Measurements from ENCODE around the gene SEMA5A.
A peak's percentile ranks its signal among the peaks of the same experiment; 100 is the strongest.

Gene SEMA5A

GRCh38 chr5:9533562-9534364 is 12.1 kb downstream of the SEMA5A start:
- TF ChIP-seq, protein P1, sequence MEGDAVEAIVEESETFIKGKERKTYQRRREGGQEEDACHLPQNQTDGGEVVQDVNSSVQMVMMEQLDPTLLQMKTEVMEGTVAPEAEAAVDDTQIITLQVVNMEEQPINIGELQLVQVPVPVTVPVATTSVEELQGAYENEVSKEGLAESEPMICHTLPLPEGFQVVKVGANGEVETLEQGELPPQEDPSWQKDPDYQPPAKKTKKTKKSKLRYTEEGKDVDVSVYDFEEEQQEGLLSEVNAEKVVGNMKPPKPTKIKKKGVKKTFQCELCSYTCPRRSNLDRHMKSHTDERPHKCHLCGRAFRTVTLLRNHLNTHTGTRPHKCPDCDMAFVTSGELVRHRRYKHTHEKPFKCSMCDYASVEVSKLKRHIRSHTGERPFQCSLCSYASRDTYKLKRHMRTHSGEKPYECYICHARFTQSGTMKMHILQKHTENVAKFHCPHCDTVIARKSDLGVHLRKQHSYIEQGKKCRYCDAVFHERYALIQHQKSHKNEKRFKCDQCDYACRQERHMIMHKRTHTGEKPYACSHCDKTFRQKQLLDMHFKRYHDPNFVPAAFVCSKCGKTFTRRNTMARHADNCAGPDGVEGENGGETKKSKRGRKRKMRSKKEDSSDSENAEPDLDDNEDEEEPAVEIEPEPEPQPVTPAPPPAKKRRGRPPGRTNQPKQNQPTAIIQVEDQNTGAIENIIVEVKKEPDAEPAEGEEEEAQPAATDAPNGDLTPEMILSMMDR (conservative IDR thresholded peaks at IDR 0.05; ENCODE audit: low read depth, low read length) = no peak
- H3K4me3 ChIP-seq (ENCODE audit: low read depth, low read length) = no peak overlapping the region
- peak; percentile 55 for DNase-seq (ENCODE audit: low read depth)

DNA sequence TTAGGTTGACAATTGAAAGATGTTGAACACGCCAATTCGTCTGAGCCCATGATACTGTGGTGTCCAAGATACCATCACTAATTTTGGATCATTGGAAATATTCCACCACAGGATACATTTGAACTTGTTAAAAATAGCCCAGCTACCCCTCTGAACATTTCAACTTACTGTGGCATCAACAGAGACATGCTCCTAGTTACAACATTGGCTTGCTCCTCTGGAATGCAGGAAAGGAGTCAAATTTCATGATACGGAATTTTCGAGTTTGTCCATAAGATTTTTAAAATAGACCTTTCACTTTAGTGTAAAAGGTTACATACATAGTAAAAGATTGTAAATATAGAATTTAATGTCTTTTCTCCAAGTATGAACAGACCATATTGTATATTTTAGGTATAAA is 12.8 kb downstream of the SEMA5A start:
- peak; percentile 70 for DNase-seq (ENCODE audit: low read depth)
- H3K4me3 ChIP-seq (ENCODE audit: low read depth, low read length) = no peak overlapping the region
- TF ChIP-seq, protein P1 (conservative IDR thresholded peaks at IDR 0.05; ENCODE audit: low read depth, low read length) = no peak

- no peak overlapping the region for H3K4me3 ChIP-seq (ENCODE audit: low read depth, low read length)
- DNase-seq (ENCODE audit: low read depth) = no peak
- TF ChIP-seq, protein P1 (conservative IDR thresholded peaks at IDR 0.05; ENCODE audit: low read depth, low read length) = no peak
These were observed 16.4 kb downstream of the SEMA5A start for GRCh38 chr5:9529513-9529912.

GRCh38 chr5:9529041-9529480 is 16.8 kb downstream of the SEMA5A start:
- DNase-seq (ENCODE audit: low read depth) = no peak
- no peak overlapping the region for H3K4me3 ChIP-seq (ENCODE audit: low read depth, low read length)
- TF ChIP-seq, protein P1 (conservative IDR thresholded peaks at IDR 0.05; ENCODE audit: low read depth, low read length) = no peak

DNA sequence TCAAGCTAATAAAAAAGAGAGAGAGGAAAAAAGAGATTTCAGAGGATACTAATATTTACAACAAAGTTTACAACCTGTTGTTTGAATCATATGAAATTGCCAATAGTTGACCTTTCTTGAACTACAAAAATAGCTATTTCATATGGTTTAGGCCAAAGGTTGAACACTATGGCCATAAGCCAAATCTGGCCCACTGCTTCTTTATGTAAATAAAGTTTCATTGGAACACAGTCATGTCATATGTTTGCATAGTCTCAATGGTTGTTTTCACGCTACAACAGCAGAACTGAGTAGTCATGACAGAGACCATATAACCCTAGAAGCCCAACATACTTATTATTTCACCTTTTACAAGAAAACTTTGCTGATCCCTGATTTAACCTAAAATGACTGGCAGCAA is 20.9 kb downstream of the SEMA5A start:
- TF ChIP-seq, protein P1 (conservative IDR thresholded peaks at IDR 0.05; ENCODE audit: low read depth, low read length) = no peak

GRCh38 chr5:9523090-9523823 is 22.6 kb downstream of the SEMA5A start:
- TF ChIP-seq, protein P1 (conservative IDR thresholded peaks at IDR 0.05; ENCODE audit: low read depth, low read length) = no peak
- H3K4me3 ChIP-seq (ENCODE audit: low read depth, low read length) = no peak overlapping the region
- no peak for DNase-seq (ENCODE audit: low read depth)

More for the DNA sequence above, 20.9 kb downstream of the SEMA5A start:
- DNase-seq (ENCODE audit: low read depth) = no peak
- no peak overlapping the region for H3K4me3 ChIP-seq (ENCODE audit: low read depth, low read length)

Data from choroid plexus epithelial cell (primary cell).